GM12891 (cell line): ENCODE results near the gene KLHL25.
A peak's percentile ranks its signal among the peaks of the same experiment; 100 is the strongest.

Experiments
- DNase-seq: peaks from one replicate; pipeline ENCODE4 v3.0.0; 2011; ENCODE audit warnings: low spot score; ENCODE audit not compliant: insufficient read length
- FAIRE-seq: peaks from 2 replicates; lab custom pipeline; 2011; peaks lifted over from hg19 to GRCh38; lab: Jason Lieb, UNC
- PAX5 ChIP-seq: IDR thresholded peaks from 2 replicates; pipeline ENCODE4 v1.6.1; 2011; ENCODE audit warnings: low read length, moderate library complexity, mild to moderate bottlenecking; ENCODE audit not compliant: insufficient read depth, severe bottlenecking
- POLR2A ChIP-seq: IDR thresholded peaks from 2 replicates; pipeline ENCODE4 v1.6.1; 2011; ENCODE audit warnings: low read depth, low read length, control low read depth
- POLR2AphosphoS5 ChIP-seq: IDR thresholded peaks from 2 replicates; pipeline ENCODE4 v1.6.1; 2011; ENCODE audit warnings: low read depth, low read length, control low read depth
- POU2F2 ChIP-seq: IDR thresholded peaks from 2 replicates; pipeline ENCODE4 v1.6.1; 2011; ENCODE audit warnings: low read depth, mild to moderate bottlenecking, control low read depth, low read length, moderate library complexity
- SPI1 ChIP-seq: IDR thresholded peaks from 2 replicates; pipeline ENCODE4 v1.6.1; 2011; ENCODE audit warnings: low read depth, low read length, control low read depth
- TAF1 ChIP-seq: IDR thresholded peaks from 2 replicates; pipeline ENCODE4 v1.6.1; 2011; ENCODE audit warnings: low read depth, low read length, control low read depth

The KLHL25 gene

DNA sequence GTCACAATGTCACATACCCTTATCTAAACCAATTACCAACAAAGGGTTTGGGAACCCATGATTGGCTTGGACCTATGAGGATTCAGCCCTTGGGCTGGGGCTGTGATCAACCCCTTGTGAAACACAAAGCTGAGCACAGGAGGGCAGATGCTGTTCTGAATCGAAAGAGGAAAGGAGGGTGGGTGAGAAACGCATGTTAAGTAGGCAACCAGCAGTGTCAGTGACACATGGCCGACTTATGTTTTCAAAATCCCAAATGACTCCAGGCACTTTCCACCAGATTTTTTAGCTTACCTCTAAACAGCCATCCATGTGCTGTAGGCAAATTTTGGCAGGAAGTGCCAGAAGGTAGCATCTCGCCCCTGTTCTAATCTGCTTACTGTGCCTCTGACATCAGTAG lies 34.1 kb upstream of the KLHL25 start:
- peak; percentile 26 for FAIRE-seq
- TF ChIP-seq PAX5 (no peak), TAF1 (no peak), POLR2A (no peak), POU2F2 (no peak), SPI1 (no peak), POLR2AphosphoS5 (no peak)
- DNase-seq: no peak

DNA sequence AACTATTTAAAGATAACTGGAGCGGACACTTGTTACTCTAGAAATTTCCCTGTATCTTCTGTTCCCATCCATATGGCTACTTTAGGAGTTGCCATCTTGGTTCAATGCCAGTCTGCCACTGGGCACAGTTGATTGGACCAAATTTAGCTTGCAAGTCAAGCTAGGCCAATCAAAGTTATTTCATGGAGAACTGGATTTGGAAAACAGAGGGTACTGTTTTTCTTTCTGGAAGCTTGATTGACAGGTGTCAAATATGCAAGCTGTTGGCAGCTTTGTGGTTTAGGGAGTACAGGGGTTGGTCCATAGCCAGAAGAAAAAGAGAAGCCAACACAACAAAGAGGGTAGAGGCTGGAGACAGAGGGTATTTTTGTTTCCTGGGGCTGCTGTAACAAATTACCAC lies 33.4 kb upstream of the KLHL25 start:
- TF ChIP-seq POU2F2: no peak
- no peak for TF ChIP-seq POLR2A
- TF ChIP-seq POLR2AphosphoS5: no peak
- no peak for TF ChIP-seq SPI1
- no peak for TF ChIP-seq PAX5
- TF ChIP-seq TAF1: no peak
- no peak for DNase-seq
- FAIRE-seq: no peak

DNA sequence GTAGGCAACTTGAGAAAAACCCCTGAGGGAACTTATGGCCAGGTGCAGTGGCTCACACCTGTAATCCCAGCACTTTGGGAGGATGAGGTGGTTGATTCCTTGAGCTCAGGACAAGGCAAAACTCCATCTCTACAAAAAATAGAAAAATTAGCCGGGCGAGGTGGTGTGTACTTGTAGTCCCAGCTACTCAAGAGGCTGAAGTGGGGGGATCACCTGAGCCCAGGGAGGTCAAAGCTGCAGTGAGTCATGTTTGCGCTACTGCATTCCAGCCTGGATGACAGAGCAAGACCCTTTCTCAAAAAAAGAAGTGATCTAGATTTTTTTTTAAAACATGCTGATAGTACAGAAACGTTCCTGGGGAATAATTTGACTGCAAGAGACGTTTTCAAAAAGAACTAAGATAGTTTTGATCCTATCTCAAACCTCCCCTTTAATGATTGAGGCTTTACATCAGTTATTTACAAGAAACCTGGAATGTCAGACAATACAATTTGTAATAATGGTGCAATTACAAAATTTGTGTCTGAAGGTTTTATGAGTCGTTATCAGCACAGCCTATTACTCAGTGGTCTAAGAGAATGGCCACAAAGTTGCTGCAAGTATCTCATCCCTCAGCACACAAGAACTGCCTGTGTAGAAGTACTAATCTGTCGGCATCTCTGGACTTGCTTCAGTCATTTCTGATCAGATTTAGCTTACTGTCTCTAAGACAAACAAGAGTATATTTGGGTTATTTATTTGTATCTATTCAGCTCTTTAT lies 32.2 kb upstream of the KLHL25 start:
- TF ChIP-seq POLR2AphosphoS5: no peak
- no peak for TF ChIP-seq POLR2A
- TF ChIP-seq SPI1: no peak
- no peak for TF ChIP-seq PAX5
- no peak for TF ChIP-seq TAF1
- no peak for TF ChIP-seq POU2F2
- FAIRE-seq (no peak), DNase-seq (no peak)

DNA sequence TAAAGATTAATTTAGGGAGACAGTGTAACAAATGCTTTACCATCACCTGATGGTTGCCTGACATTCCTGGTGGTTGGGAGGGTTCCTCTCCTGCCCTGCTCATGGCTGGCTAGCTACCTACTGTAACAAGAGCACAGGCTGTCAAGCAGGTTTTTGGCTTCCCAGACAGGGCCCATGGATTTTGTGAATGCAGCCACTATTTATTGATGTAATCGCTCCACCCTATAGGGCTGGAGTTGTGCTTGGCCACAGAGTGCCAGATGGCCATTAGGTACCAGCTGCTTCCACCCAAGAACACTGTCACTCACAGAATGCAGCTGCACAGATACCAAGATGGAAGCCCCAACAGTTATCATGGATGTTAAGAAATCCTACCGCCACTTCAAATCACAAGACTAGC lies 31.0 kb upstream of the KLHL25 start:
- DNase-seq (no peak), FAIRE-seq (no peak)
- TF ChIP-seq POU2F2 (no peak), PAX5 (no peak), TAF1 (no peak), POLR2A (no peak), POLR2AphosphoS5 (no peak), SPI1 (no peak)

DNA sequence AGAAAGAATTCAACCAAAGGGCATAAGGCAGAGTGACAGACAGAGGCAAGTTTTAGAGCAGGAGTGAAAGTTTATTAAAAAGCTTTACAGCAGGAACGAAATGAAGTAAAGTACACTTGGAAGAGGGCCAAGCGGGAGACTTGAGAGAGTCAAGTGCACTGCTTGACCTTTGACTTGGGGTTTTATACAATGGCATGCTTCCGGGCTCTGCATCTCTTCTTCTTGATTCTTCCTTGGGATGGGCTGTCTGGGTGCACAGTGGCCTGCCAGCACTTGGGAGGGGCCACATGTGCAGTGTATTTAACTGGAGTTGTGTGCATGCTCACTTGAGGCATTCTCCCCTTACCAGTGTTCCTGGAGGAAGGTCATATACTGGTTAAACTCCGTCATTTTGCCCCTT lies 30.4 kb upstream of the KLHL25 start:
- DNase-seq: no peak
- FAIRE-seq: no peak
- no peak for TF ChIP-seq POLR2A
- TF ChIP-seq TAF1: no peak
- TF ChIP-seq SPI1: no peak
- TF ChIP-seq PAX5: no peak
- no peak for TF ChIP-seq POLR2AphosphoS5
- TF ChIP-seq POU2F2: no peak

DNA sequence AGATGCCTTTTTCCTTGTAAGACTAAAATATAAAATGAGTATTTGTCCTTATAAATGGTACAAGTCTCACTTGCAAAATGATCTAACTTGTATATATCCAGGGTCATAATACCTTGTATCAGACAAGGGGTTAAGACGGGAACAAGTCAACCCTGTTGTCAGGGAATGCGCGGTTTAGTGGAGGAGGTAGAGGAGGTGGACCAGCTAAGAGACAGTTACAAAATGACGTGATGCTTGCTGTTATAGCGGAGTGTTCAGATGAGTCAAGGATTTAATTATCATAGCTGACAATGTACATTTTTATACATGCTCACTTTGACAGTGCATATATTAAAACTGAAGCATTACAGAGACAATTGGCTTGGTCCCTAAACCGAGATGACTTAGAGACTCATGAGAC lies 26.8 kb upstream of the KLHL25 start:
- DNase-seq (no peak), FAIRE-seq (no peak)
- TF ChIP-seq POLR2A: no peak

DNA sequence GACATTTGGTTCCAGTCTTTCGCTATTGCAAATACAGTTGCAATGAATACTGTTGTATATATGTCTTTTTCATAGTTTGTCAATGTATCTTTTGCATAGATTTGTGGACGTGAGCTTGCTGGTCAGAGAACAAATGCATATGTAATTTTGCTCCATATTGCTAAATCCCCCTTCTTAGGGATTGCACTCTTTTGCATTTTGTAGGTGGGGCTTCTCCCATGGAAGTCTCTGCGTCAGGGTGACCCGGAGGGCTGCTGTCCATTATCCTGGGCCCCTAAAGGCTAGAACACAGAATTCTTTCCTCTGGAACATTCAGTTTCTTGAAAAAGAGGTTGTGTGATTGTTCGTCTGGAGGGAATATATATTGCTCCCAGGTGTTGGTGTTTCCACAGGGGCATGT lies 25.2 kb upstream of the KLHL25 start:
- FAIRE-seq (no peak), DNase-seq (no peak)
- TF ChIP-seq POU2F2 (no peak), SPI1 (no peak), POLR2AphosphoS5 (no peak), TAF1 (no peak), PAX5 (no peak), POLR2A (no peak)

DNA sequence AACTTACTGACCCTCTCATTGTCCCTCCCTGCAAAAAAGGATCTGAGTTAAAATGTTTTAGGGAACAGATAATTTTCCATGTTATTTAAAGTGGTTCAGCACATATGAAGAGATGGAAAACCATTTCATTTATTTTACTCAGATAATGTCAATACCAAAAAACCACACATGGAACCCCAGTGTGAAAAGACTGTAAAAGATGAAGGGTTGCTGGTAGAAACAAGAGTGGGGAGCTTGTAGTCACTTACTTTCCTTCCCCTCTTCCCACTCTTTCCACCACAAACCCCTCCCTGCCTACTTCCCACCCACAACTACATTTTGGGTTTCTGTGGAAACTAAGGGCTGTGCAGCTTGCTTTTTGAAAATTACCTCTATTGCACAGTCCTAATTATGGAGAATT lies 18.5 kb upstream of the KLHL25 start:
- FAIRE-seq: no peak
- TF ChIP-seq POU2F2 (no peak), POLR2AphosphoS5 (no peak), PAX5 (no peak), POLR2A (no peak), TAF1 (no peak)
- DNase-seq: no peak

DNA sequence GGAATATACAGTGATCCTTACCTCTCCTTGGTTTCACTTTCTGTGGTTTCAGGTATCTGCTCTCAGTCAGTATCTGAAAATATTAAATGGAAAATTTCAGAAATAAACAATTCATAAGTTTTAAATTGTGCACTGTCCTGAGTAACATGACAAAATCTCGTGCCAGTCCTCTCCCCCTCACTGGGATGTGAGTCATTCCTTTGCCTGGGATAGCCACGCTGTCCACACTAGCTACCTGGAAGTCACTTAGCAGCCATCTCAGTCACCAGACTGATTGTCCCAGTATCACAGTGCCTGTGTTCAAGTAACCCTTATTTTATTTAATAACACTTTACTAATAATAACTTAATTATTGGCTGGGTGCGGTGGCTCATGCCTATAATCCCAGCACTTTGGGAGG lies 15.3 kb upstream of the KLHL25 start:
- no peak for FAIRE-seq
- no peak for TF ChIP-seq PAX5
- no peak for TF ChIP-seq POU2F2
- no peak for TF ChIP-seq POLR2A
- no peak for TF ChIP-seq POLR2AphosphoS5
- TF ChIP-seq SPI1: no peak
- no peak for TF ChIP-seq TAF1

DNA sequence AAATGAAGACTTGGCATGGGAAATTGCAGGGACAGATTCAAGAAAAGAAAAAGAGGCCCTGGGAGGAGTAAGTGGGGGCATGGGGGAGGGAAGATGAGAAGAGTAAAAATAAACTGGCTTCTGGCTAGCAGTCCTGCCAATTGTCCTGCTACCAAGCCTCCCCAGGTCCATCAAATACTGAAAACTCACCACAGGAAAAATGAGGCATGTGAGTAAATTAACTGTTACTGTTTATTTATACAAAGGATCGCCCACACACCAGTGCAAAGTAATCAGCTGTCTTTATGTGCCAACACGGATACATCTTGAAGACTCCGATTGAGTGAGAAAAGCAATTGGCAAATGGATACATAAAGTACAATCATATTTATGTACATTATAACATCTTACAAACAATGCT lies 10.7 kb upstream of the KLHL25 start:
- TF ChIP-seq TAF1: no peak
- no peak for TF ChIP-seq POLR2AphosphoS5
- no peak for TF ChIP-seq PAX5
- TF ChIP-seq SPI1: no peak
- no peak for TF ChIP-seq POU2F2
- no peak for TF ChIP-seq POLR2A
- DNase-seq: no peak

More for the DNA sequence above, 15.3 kb upstream of the KLHL25 start:
- DNase-seq: no peak

More for the DNA sequence above, 10.7 kb upstream of the KLHL25 start:
- FAIRE-seq: no peak
